HepG2 (cell line): ENCODE results near the gene MVK. TPM values are rescaled to one million over a fixed set of nuclear protein-coding genes. Genes with fewer than 3 reads are reported as not detected.
A peak's percentile ranks its signal among the peaks of the same experiment; 100 is the strongest.

ENCODE experiments used
- ATAC-seq: fragments of 200-7000 bp; cut with Tn5 transposase; 3 replicates; pipeline ENCODE4 v1.9.1; 2020; ENCODE audit warnings: mild to moderate bottlenecking, moderate library complexity
- BruUV-seq: library from RNA; stranded (reverse); fragments of 400-500 nt; replicated peaks from 2 replicates; lab custom pipeline; 2021; lab: Mats Ljungman, UMichigan
- CTCF ChIA-PET: fragments of 300-600 bp; formaldehyde crosslinking; extraction: SDS; loops from one replicate; lab custom pipeline; 2021; ENCODE audit warnings: low total read pairs, inconsistent platforms, low intra/inter-chr PET ratio; lab: Yijun Ruan, JAX
- POLR2A ChIA-PET: fragments of 350-600 bp; sonication (Branson Sonifier 250); formaldehyde crosslinking; loops from one replicate; lab custom pipeline; 2020; ENCODE audit warnings: antibody characterized with exemption, inconsistent platforms; lab: Yijun Ruan, JAX
- DNase-seq: peaks from one replicate; pipeline ENCODE4 v3.0.0-alpha.2; 2015; ENCODE audit warnings: low spot score
- FAIRE-seq: peaks from 3 replicates; lab custom pipeline; 2011; peaks lifted over from hg19 to GRCh38; lab: Jason Lieb, UNC
- H2AFZ ChIP-seq: one replicate; pipeline ENCODE4 v1.6.1; 2011; ENCODE audit warnings: low read length, inconsistent platforms
- H3K27ac ChIP-seq: fragments of 300-600 bp; 3 replicates; pipeline ENCODE4 v1.8.0; 2011; ENCODE audit warnings: mixed run types, mild to moderate bottlenecking, mixed read lengths, low read length, inconsistent platforms; ENCODE audit not compliant: insufficient read depth; ENCODE audit errors: extremely low read length
- H3K27me3 ChIP-seq, 2 experiments: fragments of 200-600 bp in 1 of 2; 2 replicates in 1 of 2; 3 replicates in 1 of 2; pipeline versions ENCODE4 v1.6.0 to v1.8.0; 2011; ENCODE audit warnings: low read length in 2 of 2, mild to moderate bottlenecking in 2 of 2, moderate library complexity in 2 of 2, inconsistent platforms in 1 of 2; ENCODE audit not compliant: insufficient read depth in 2 of 2, control insufficient read depth in 1 of 2
- H3K36me3 ChIP-seq, 2 experiments: fragments of 200-600 bp in 1 of 2; replicated peaks in 1 of 2; 2 replicates in 1 of 2; 3 replicates in 1 of 2; pipeline versions ENCODE4 v1.5.1 to v1.8.0; 2011; ENCODE audit warnings: low read length in 2 of 2, inconsistent platforms in 1 of 2; ENCODE audit not compliant: insufficient read depth in 2 of 2, control insufficient read depth in 1 of 2
- H3K4me1 ChIP-seq: 2 replicates; pipeline ENCODE4 v1.5.1; 2012; ENCODE audit warnings: low read length, inconsistent platforms; ENCODE audit not compliant: insufficient read depth
- H3K4me2 ChIP-seq: 2 replicates; pipeline ENCODE4 v1.6.0; 2011; ENCODE audit warnings: low read depth, low read length, inconsistent platforms
- H3K4me3 ChIP-seq, 3 experiments: fragments of 200-600 bp in 1 of 3; sonication (generic), shearing (Covaris generic) in 1 of 3; replicated peaks in 1 of 3; 2 replicates each; pipeline ENCODE4 v1.5.1; 2011 to 2016; ENCODE audit warnings: low read length in 3 of 3, inconsistent platforms in 2 of 3, low read depth in 2 of 3, mild to moderate bottlenecking in 2 of 3, control low read depth in 1 of 3, mixed read lengths in 1 of 3; ENCODE audit not compliant: insufficient read depth in 1 of 3
- H3K79me2 ChIP-seq: one replicate; pipeline ENCODE4 v1.6.1; 2011; ENCODE audit warnings: low read length, inconsistent platforms; ENCODE audit not compliant: insufficient read depth
- H3K9ac ChIP-seq: 2 replicates; pipeline ENCODE4 v1.6.0; 2011; ENCODE audit warnings: mild to moderate bottlenecking, low read depth, low read length, inconsistent platforms; ENCODE audit not compliant: insufficient read depth
- H3K9me3 ChIP-seq: 2 replicates; pipeline ENCODE4 v1.5.1; 2012; ENCODE audit warnings: mild to moderate bottlenecking, low read length
- H4K20me1 ChIP-seq: 2 replicates; pipeline ENCODE4 v1.6.0; 2011; ENCODE audit warnings: inconsistent platforms, mild to moderate bottlenecking, low read length, moderate library complexity; ENCODE audit not compliant: insufficient read depth
- AGO1 ChIP-seq: fragments of 200-400 bp; formaldehyde crosslinking; IDR thresholded peaks from 2 replicates; pipeline ENCODE4 v1.6.1; 2017; ENCODE audit warnings: mild to moderate bottlenecking, low read depth, low read length, moderate library complexity; ENCODE audit not compliant: poor library complexity, severe bottlenecking
- HNRNPL ChIP-seq: fragments of 200-400 bp; formaldehyde crosslinking; IDR thresholded peaks from 2 replicates; pipeline ENCODE4 v1.6.1; 2017; ENCODE audit warnings: mild to moderate bottlenecking, low read depth, low read length
- NKX3-1 ChIP-seq: sonication (generic); formaldehyde crosslinking; IDR thresholded peaks from 2 replicates; pipeline ENCODE4 v1.5.0; 2020; ENCODE audit warnings: missing genetic modification reagents
- NONO ChIP-seq, 2 experiments: fragments of 450-650 bp in 1 of 2; sonication (generic) in 1 of 2; formaldehyde crosslinking in 1 of 2; IDR thresholded peaks in 1 of 2; conservative IDR thresholded peaks in 1 of 2; 2 replicates each; pipeline versions ENCODE4 v1.6.1 to v1.8.0; 2017 to 2022; ENCODE audit warnings: mild to moderate bottlenecking in 1 of 2, missing genetic modification reagents in 1 of 2, moderate library complexity in 1 of 2
- PAWR ChIP-seq: sonication (generic); formaldehyde crosslinking; IDR thresholded peaks from 2 replicates; pipeline ENCODE4 v1.4.0; 2020; ENCODE audit warnings: missing genetic modification reagents, mild to moderate bottlenecking, borderline replicate concordance
- PHF20 ChIP-seq: sonication (generic); formaldehyde crosslinking; IDR thresholded peaks from 2 replicates; pipeline ENCODE4 v1.5.0; 2020; ENCODE audit warnings: mild to moderate bottlenecking, missing genetic modification reagents
- ZFX ChIP-seq: sonication (generic); formaldehyde crosslinking; IDR thresholded peaks from 2 replicates; pipeline ENCODE4 v1.4.0; 2020; ENCODE audit warnings: mild to moderate bottlenecking, low read depth, missing genetic modification reagents, moderate library complexity
- ZNF430 ChIP-seq: sonication (generic); formaldehyde crosslinking; IDR thresholded peaks from 2 replicates; pipeline ENCODE4 v1.9.0; 2021; ENCODE audit warnings: mild to moderate bottlenecking, missing genetic modification reagents
- ZNF501 ChIP-seq: sonication (generic); formaldehyde crosslinking; IDR thresholded peaks from 2 replicates; pipeline ENCODE4 v1.5.1; 2020; ENCODE audit warnings: mild to moderate bottlenecking, moderate library complexity, missing genetic modification reagents
- ZNF773 ChIP-seq: sonication (generic); formaldehyde crosslinking; IDR thresholded peaks from 2 replicates; pipeline ENCODE4 v1.4.0; 2020; ENCODE audit warnings: missing genetic modification reagents, borderline replicate concordance
- WGBS: methylation state at CpG from one replicate; pipeline ENCODE4 v1.1.6; 2017; ENCODE audit warnings: low lambda C conversion rate; 5-methylcytosine and 5-hydroxymethylcytosine counted together
- in situ Hi-C: cut with HindIII; loops from 2 replicates; pipeline ENCODE4 v1.10.0; 2017; ENCODE audit warnings: low pct_unique_long_range_greater_than_20kb; ENCODE audit not compliant: extremely low pct_ligation_motif_present
- intact Hi-C: fragments of 100-400 bp; cut with micrococcal nuclease; formaldehyde crosslinking; loops from one replicate; pipeline ENCODE4 v1.10.0; 2022; ENCODE audit not compliant: unreplicated experiment
- polyA plus RNA-seq, 8 experiments: library from polyadenylated mRNA; depleted of rRNA in 3 of 8; stranded (reverse) in 7 of 8; unstranded in 1 of 8; fragments of >200 nt; fragmentation: Illumina TruSeq in 4 of 8; extraction: Trizol in 4 of 8; gene quantifications; 2 replicates each; pipeline versions ENCODE4 v1.2.1 to v1.2.3, GENCODE V29; 2011 to 2016; ENCODE audit warnings: low read depth in 4 of 8, missing spikeins in 1 of 8, mixed read lengths in 1 of 8; ENCODE audit not compliant: insufficient read depth in 1 of 8
- total RNA-seq, 5 experiments: library from RNA; depleted of rRNA; stranded (reverse); fragments of >200 nt; fragmentation: Illumina TruSeq; extraction: Trizol; gene quantifications; 2 replicates each; pipeline ENCODE4 v1.2.3, GENCODE V29; 2016; ENCODE audit warnings: low read depth in 1 of 5
- TF ChIP-seq, protein P1 (sequence below): sonication (generic); formaldehyde crosslinking; IDR thresholded peaks from 2 replicates; pipeline ENCODE4 v1.5.1; 2020; ENCODE audit warnings: mild to moderate bottlenecking, missing genetic modification reagents, moderate library complexity
- TF ChIP-seq, protein P2 (sequence below): sonication (generic); formaldehyde crosslinking; conservative IDR thresholded peaks from 2 replicates; pipeline ENCODE4 v1.4.0; 2020; ENCODE audit warnings: mild to moderate bottlenecking, missing genetic modification reagents, moderate library complexity
- TF ChIP-seq, protein P3 (sequence below): sonication (generic); formaldehyde crosslinking; IDR thresholded peaks from 2 replicates; pipeline ENCODE4 v1.8.1; 2023; ENCODE audit warnings: mild to moderate bottlenecking, inconsistent platforms, moderate library complexity, missing genetic modification reagents, borderline replicate concordance

The MVK gene
- total and polyA plus RNA-seq, 2 of the 13 experiments (the other 11 are each of a cell fraction or from before 2014, with no cell fraction given) = 11.6 to 66.9 TPM

DNA sequence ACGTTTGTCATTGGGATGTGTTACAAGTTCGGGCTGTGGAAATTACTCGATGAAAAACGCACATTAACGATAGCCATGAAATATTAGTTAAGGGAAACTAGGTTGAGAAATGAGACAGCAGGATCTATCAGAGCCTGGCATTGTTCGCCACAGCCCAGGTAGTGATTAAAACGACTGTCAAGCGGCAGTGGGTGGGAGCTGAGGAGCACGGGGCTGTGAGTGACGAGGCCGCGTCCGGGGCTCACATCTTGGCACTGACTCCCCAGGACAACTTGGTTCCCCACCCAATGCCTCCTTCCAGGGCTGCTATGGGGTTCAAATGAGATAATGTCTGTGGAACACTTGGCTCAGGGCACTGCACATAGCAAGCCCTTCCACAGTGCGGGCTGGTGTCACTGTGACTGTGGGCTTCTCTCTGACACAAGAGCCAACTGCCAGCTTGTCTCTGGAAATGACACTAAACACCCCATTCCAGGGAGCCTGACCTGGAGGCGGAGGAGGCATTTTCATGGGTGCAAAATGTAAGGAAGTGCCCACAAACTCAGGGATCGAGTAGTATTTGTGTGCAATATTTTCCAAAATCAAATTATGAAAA lies 19.6 kb upstream of the MVK start:
- H3K4me1 ChIP-seq = peaks cover 73% of the 10 kb centered on the region
- peaks cover 2 to 28% of the 10 kb centered on the region in 2 experiments for H3K27me3 ChIP-seq
- no peak overlapping the region for H2AFZ ChIP-seq
- in situ Hi-C loops = no loop called here
- ChIA-PET POLR2A (interaction anchor here (3.8 kb wide), 1 partner anchor 19 kb away, joined by 18 read pairs; the partner anchor contains the start of genes MMAB and MVK), CTCF (no interaction called here)
- peak overlapping the region; percentile 4; the same call in 1 of the 2 replicates for H3K4me2 ChIP-seq
- H3K9me3 ChIP-seq = no peaks in the 10 kb centered on the region
- 17% methylated on average over 11 of the region's 16 CpGs for WGBS
- H3K27ac ChIP-seq = no peak overlapping the region
- H3K4me3 ChIP-seq = no peak overlapping the region
- intact Hi-C loops = no loop called here
- no peaks in the 10 kb centered on the region for H3K79me2 ChIP-seq
- BruUV-seq = no TSS peak
- H3K9ac ChIP-seq = no peak overlapping the region
- DNase-seq (no peak), ATAC-seq (peak; percentile 7; the same call in 2 of the 3 replicates), FAIRE-seq (no peak)
- H4K20me1 ChIP-seq = no peaks in the 10 kb centered on the region
- no peaks in the 10 kb centered on the region; a peak in 1 of 5 replicates for H3K36me3 ChIP-seq
- no peak for TF ChIP-seq NKX3-1 (CRISPR knock-in tag)
- no peak for TF ChIP-seq PHF20 (CRISPR knock-in tag)
- peak; percentile 54 for TF ChIP-seq AGO1
- TF ChIP-seq ZNF501 (CRISPR knock-in tag) = 0 out of 2 replicates have a peak, but pooled peaks have one; percentile 16
- no peak for TF ChIP-seq ZFX (CRISPR knock-in tag)
- TF ChIP-seq ZNF773 = no peak
- TF ChIP-seq, protein P1, sequence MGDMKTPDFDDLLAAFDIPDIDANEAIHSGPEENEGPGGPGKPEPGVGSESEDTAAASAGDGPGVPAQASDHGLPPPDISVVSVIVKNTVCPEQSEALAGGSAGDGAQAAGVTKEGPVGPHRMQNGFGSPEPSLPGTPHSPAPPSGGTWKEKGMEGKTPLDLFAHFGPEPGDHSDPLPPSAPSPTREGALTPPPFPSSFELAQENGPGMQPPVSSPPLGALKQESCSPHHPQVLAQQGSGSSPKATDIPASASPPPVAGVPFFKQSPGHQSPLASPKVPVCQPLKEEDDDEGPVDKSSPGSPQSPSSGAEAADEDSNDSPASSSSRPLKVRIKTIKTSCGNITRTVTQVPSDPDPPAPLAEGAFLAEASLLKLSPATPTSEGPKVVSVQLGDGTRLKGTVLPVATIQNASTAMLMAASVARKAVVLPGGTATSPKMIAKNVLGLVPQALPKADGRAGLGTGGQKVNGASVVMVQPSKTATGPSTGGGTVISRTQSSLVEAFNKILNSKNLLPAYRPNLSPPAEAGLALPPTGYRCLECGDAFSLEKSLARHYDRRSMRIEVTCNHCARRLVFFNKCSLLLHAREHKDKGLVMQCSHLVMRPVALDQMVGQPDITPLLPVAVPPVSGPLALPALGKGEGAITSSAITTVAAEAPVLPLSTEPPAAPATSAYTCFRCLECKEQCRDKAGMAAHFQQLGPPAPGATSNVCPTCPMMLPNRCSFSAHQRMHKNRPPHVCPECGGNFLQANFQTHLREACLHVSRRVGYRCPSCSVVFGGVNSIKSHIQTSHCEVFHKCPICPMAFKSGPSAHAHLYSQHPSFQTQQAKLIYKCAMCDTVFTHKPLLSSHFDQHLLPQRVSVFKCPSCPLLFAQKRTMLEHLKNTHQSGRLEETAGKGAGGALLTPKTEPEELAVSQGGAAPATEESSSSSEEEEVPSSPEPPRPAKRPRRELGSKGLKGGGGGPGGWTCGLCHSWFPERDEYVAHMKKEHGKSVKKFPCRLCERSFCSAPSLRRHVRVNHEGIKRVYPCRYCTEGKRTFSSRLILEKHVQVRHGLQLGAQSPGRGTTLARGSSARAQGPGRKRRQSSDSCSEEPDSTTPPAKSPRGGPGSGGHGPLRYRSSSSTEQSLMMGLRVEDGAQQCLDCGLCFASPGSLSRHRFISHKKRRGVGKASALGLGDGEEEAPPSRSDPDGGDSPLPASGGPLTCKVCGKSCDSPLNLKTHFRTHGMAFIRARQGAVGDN (CRISPR knock-in tag) = 0 out of 2 replicates have a peak, but pooled peaks have one; percentile 14
- TF ChIP-seq, protein P2, sequence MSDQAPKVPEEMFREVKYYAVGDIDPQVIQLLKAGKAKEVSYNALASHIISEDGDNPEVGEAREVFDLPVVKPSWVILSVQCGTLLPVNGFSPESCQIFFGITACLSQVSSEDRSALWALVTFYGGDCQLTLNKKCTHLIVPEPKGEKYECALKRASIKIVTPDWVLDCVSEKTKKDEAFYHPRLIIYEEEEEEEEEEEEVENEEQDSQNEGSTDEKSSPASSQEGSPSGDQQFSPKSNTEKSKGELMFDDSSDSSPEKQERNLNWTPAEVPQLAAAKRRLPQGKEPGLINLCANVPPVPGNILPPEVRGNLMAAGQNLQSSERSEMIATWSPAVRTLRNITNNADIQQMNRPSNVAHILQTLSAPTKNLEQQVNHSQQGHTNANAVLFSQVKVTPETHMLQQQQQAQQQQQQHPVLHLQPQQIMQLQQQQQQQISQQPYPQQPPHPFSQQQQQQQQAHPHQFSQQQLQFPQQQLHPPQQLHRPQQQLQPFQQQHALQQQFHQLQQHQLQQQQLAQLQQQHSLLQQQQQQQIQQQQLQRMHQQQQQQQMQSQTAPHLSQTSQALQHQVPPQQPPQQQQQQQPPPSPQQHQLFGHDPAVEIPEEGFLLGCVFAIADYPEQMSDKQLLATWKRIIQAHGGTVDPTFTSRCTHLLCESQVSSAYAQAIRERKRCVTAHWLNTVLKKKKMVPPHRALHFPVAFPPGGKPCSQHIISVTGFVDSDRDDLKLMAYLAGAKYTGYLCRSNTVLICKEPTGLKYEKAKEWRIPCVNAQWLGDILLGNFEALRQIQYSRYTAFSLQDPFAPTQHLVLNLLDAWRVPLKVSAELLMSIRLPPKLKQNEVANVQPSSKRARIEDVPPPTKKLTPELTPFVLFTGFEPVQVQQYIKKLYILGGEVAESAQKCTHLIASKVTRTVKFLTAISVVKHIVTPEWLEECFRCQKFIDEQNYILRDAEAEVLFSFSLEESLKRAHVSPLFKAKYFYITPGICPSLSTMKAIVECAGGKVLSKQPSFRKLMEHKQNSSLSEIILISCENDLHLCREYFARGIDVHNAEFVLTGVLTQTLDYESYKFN = no peak
- TF ChIP-seq, protein P3, sequence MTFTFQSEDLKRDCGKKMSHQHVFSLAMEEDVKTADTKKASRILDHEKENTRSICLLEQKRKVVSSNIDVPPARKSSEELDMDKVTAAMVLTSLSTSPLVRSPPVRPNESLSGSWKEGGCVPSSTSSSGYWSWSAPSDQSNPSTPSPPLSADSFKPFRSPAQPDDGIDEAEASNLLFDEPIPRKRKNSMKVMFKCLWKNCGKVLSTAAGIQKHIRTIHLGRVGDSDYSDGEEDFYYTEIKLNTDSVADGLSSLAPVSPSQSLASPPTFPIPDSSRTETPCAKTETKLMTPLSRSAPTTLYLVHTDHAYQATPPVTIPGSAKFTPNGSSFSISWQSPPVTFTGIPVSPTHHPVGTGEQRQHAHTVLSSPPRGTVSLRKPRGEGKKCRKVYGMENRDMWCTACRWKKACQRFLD (CRISPR knock-in tag) = no peak
- TF ChIP-seq NONO (IDR thresholded peaks at IDR 0.05) = no peak
- TF ChIP-seq NONO (CRISPR knock-in tag; conservative IDR thresholded peaks at IDR 0.05) = 0 out of 2 replicates have a peak, but pooled peaks have one; percentile 32
- no peak for TF ChIP-seq HNRNPL
- no peak for TF ChIP-seq PAWR (CRISPR knock-in tag)
- 0 out of 2 replicates have a peak, but pooled peaks have one; percentile 16 for TF ChIP-seq ZNF430
